PC-9 (cell line): Measurements from ENCODE around the gene DPH5. TPM values are rescaled to one million over a fixed set of nuclear protein-coding genes. Genes with fewer than 3 reads are reported as not detected.

Experiments used
- BruUV-seq: library from RNA; stranded (reverse); fragments of 400-500 nt; replicated peaks from 2 replicates; lab custom pipeline; 2021; lab: Mats Ljungman, UMichigan
- CTCF ChIA-PET: fragments of 300-600 bp; sonication (Branson Sonifier 250); formaldehyde crosslinking; loops from one replicate; lab custom pipeline; 2022; ENCODE audit warnings: antibody characterized with exemption; lab: Charles Lee
- POLR2A ChIA-PET: fragments of 300-600 bp; sonication (Branson Sonifier 250); formaldehyde crosslinking; loops from one replicate; lab custom pipeline; 2022; ENCODE audit warnings: antibody characterized with exemption; ENCODE audit not compliant: unreplicated experiment; lab: Charles Lee
- DNase-seq, 2 experiments: peaks; one replicate each; pipeline versions ENCODE4 v3.0.0 to v3.0.0-alpha.2; 2015 to 2022; ENCODE audit warnings: mixed read lengths in 1 of 2
- H2AFZ ChIP-seq: fragments of 200-600 bp; sonication (generic); 2 replicates; pipeline ENCODE4 v1.8.1; 2017; ENCODE audit warnings: antibody characterized with exemption
- H3F3A ChIP-seq: fragments of 200-600 bp; sonication (generic); 2 replicates; pipeline ENCODE4 v1.8.1; 2017; ENCODE audit warnings: antibody characterized with exemption, mild to moderate bottlenecking, low read depth; ENCODE audit not compliant: insufficient read depth
- H3K27ac ChIP-seq: fragments of 200-600 bp; sonication (generic); 2 replicates; pipeline ENCODE4 v1.6.1; 2016; ENCODE audit warnings: mixed run types
- H3K27me3 ChIP-seq: fragments of 200-600 bp; sonication (generic); 2 replicates; pipeline ENCODE4 v1.6.1; 2016; ENCODE audit warnings: low read depth, mixed run types; ENCODE audit not compliant: insufficient read depth
- H3K36me3 ChIP-seq: fragments of 200-600 bp; sonication (generic); 2 replicates; pipeline ENCODE4 v1.6.1; 2016; ENCODE audit warnings: low read depth, mixed run types
- H3K4me1 ChIP-seq: fragments of 200-600 bp; sonication (generic); replicated peaks from 2 replicates; pipeline ENCODE4 v1.6.1; 2016; ENCODE audit warnings: mixed run types; ENCODE audit not compliant: insufficient read depth
- H3K4me2 ChIP-seq: fragments of 200-600 bp; sonication (generic); 2 replicates; pipeline ENCODE4 v1.6.1; 2017; ENCODE audit warnings: mixed run types
- H3K4me3 ChIP-seq: fragments of 200-600 bp; sonication (generic); 2 replicates; pipeline ENCODE4 v1.6.1; 2016; ENCODE audit warnings: mixed run types
- H3K79me2 ChIP-seq: fragments of 200-600 bp; sonication (generic); 2 replicates; pipeline ENCODE4 v1.6.1; 2017; ENCODE audit warnings: low read depth, mixed run types
- H3K9me2 ChIP-seq: fragments of 200-600 bp; sonication (generic); 2 replicates; pipeline ENCODE4 v1.8.1; 2017; ENCODE audit warnings: mild to moderate bottlenecking; ENCODE audit not compliant: insufficient read depth
- H3K9me3 ChIP-seq: fragments of 200-600 bp; sonication (generic); 2 replicates; pipeline ENCODE4 v1.8.1; 2016; ENCODE audit warnings: low read depth; ENCODE audit not compliant: insufficient read depth
- H4K20me1 ChIP-seq: fragments of 200-600 bp; sonication (generic); 2 replicates; pipeline ENCODE4 v1.8.1; 2017; ENCODE audit not compliant: insufficient read depth
- EZH2 ChIP-seq: fragments of 200-600 bp; sonication (generic); IDR thresholded peaks from 2 replicates; pipeline ENCODE4 v1.8.0; 2017; ENCODE audit warnings: antibody characterized with exemption, low read depth
- intact Hi-C: fragments of 100-400 bp; cut with micrococcal nuclease; formaldehyde crosslinking; loops from one replicate; pipeline ENCODE4 v1.10.0; 2022; ENCODE audit not compliant: unreplicated experiment
- total RNA-seq: library from RNA; stranded (reverse); gene quantifications from 2 replicates; pipeline ENCODE4 v1.2.3, GENCODE V29; 2021
- TF ChIP-seq, protein P1 (sequence below): fragments of 200-600 bp; sonication (generic); conservative IDR thresholded peaks from 2 replicates; pipeline ENCODE4 v1.6.1; 2017; ENCODE audit warnings: mixed run types, antibody characterized with exemption, mild to moderate bottlenecking, moderate library complexity

Gene DPH5
- total RNA-seq, 1 experiment from 2014 or later: 39.4 TPM

DNA sequence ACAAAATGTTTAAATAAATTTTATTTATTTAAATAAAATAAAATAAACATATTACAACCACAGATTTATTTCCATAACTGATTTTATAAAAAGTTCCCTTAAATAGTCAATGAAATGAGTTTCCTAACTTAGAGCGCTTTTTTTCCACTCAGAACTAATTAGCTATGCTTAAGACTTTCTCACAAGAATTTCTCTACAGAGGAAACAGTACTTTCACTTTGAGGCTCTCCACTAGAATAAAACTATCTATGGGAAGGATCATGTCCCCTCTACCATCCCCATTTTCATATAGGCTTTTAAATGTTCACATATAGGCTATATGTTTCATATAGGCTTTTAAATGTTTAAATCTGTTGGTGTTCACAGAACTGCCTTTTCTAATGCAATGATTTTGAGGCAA is 40.0 kb upstream of the DPH5 start:
- Histone ChIP-seq H3K27me3 (no peaks in the 10 kb centered on the region), H3K4me2 (no peak overlapping the region), H3K79me2 (no peaks in the 10 kb centered on the region), H3K9me3 (no peaks in the 10 kb centered on the region), H3F3A (no peaks in the 10 kb centered on the region), H3K4me3 (no peak overlapping the region), H3K27ac (no peak overlapping the region), H4K20me1 (no peaks in the 10 kb centered on the region), H2AFZ (no peak overlapping the region), H3K4me1 (no peaks in the 10 kb centered on the region), H3K36me3 (no peaks in the 10 kb centered on the region), H3K9me2 (0 out of 2 replicates have a peak, but pooled peaks cover 3% of the 10 kb centered on the region)
- intact Hi-C loops: no loop called here
- no TSS peak for BruUV-seq
- no peak for TF ChIP-seq EZH2
- TF ChIP-seq, protein P1, sequence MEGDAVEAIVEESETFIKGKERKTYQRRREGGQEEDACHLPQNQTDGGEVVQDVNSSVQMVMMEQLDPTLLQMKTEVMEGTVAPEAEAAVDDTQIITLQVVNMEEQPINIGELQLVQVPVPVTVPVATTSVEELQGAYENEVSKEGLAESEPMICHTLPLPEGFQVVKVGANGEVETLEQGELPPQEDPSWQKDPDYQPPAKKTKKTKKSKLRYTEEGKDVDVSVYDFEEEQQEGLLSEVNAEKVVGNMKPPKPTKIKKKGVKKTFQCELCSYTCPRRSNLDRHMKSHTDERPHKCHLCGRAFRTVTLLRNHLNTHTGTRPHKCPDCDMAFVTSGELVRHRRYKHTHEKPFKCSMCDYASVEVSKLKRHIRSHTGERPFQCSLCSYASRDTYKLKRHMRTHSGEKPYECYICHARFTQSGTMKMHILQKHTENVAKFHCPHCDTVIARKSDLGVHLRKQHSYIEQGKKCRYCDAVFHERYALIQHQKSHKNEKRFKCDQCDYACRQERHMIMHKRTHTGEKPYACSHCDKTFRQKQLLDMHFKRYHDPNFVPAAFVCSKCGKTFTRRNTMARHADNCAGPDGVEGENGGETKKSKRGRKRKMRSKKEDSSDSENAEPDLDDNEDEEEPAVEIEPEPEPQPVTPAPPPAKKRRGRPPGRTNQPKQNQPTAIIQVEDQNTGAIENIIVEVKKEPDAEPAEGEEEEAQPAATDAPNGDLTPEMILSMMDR: no peak
- CTCF ChIA-PET: no interaction called here
- POLR2A ChIA-PET: no interaction called here
- no peak for DNase-seq

DNA sequence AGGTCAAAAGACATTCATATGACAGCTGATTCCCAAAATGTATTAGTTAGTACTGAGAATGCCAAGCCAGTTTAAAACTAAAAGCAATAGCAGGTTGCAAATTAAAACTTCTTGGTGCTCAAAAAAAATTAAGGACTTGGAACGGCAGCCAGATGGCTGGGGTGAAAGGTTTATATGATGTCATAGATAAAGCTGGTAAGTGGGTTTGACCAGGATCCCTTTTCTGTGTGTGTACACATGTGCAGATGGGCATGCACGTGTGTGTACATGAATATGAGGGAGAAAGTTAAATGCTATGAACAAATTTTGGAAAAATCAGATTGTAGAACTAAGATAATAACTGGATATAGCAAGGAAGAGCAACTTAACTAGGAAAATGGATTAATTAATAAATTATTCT is 39.1 kb upstream of the DPH5 start:
- ChIA-PET CTCF (no interaction called here), POLR2A (no interaction called here)
- Histone ChIP-seq H3K4me1 (no peaks in the 10 kb centered on the region), H3K4me3 (no peak overlapping the region), H4K20me1 (no peaks in the 10 kb centered on the region), H3K4me2 (no peak overlapping the region), H3K9me2 (no peaks in the 10 kb centered on the region), H3K79me2 (no peaks in the 10 kb centered on the region), H3K27me3 (no peaks in the 10 kb centered on the region), H3K36me3 (no peaks in the 10 kb centered on the region), H3K9me3 (no peaks in the 10 kb centered on the region), H3K27ac (no peak overlapping the region), H3F3A (no peaks in the 10 kb centered on the region), H2AFZ (no peak overlapping the region)
- TF ChIP-seq, protein P1: no peak
- TF ChIP-seq EZH2: no peak
- DNase-seq: no peak
- intact Hi-C loops: no loop called here
- BruUV-seq: no TSS peak

DNA sequence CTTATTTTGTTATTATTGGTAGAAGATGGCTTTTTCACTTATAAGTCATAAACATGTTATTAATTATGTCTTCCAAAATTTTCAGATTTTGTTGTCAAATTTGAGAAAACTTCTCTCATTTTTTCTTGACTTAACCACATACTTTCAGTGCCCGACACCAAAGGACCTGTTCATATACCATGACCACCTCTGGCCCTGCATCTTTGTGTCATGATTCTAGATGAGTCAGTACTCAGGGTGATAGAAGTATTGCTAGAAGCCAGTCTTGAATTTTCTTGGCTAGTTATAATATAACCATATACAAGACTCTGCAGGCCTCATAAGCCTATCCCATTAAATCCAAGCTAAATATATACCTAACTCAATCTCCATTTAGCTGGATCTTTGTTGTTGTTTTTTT is 35.4 kb upstream of the DPH5 start:
- Histone ChIP-seq H3F3A (no peaks in the 10 kb centered on the region), H3K27ac (no peak overlapping the region), H3K4me2 (no peak overlapping the region), H2AFZ (no peak overlapping the region), H3K27me3 (no peaks in the 10 kb centered on the region), H4K20me1 (no peaks in the 10 kb centered on the region), H3K4me1 (no peaks in the 10 kb centered on the region), H3K4me3 (no peak overlapping the region), H3K79me2 (no peaks in the 10 kb centered on the region), H3K9me2 (no peaks in the 10 kb centered on the region), H3K36me3 (no peaks in the 10 kb centered on the region), H3K9me3 (no peaks in the 10 kb centered on the region)
- ChIA-PET CTCF (no interaction called here), POLR2A (no interaction called here)
- intact Hi-C loops: no loop called here
- no peak for DNase-seq
- TF ChIP-seq EZH2: no peak
- TF ChIP-seq, protein P1: no peak
- no TSS peak for BruUV-seq
